Measurements from ENCODE around the gene GRM1.

The GRM1 gene

GRCh38 chr6:146305092-146305491 lies 276.2 kb downstream of the GRM1 start:
- no peak overlapping the region for H3K4me3 ChIP-seq (ENCODE audit: severe bottlenecking)

GRCh38 chr6:146305951-146306350 lies 277.1 kb downstream of the GRM1 start:
- Histone ChIP-seq H3K36me3 (ENCODE audit: low read depth) (no peaks in the 10 kb centered on the region), H3K9me3 (ENCODE audit: severe bottlenecking) (no peaks in the 10 kb centered on the region), H3K4me3 (ENCODE audit: severe bottlenecking) (no peak overlapping the region), H3K4me1 (ENCODE audit: insufficient read depth, poor library complexity, severe bottlenecking) (no peaks in the 10 kb centered on the region), H3K27me3 (ENCODE audit: insufficient read depth, poor library complexity, severe bottlenecking) (no peaks in the 10 kb centered on the region), H3K27ac (ENCODE audit: poor library complexity, severe bottlenecking) (no peak overlapping the region)
- ATAC-seq (ENCODE audit: low read depth) (no peak), DNase-seq (ENCODE audit: low spot score) (no peak)
- TF ChIP-seq CTCF (IDR thresholded peaks at IDR 0.05; ENCODE audit: poor library complexity, severe bottlenecking), result no peak

More at GRCh38 chr6:146305092-146305491, 276.2 kb downstream of the GRM1 start:
- no peak for TF ChIP-seq CTCF (IDR thresholded peaks at IDR 0.05; ENCODE audit: poor library complexity, severe bottlenecking)
- Histone ChIP-seq H3K9me3 (ENCODE audit: severe bottlenecking) (no peaks in the 10 kb centered on the region), H3K27ac (ENCODE audit: poor library complexity, severe bottlenecking) (no peak overlapping the region), H3K27me3 (ENCODE audit: insufficient read depth, poor library complexity, severe bottlenecking) (no peaks in the 10 kb centered on the region), H3K4me1 (ENCODE audit: insufficient read depth, poor library complexity, severe bottlenecking) (no peaks in the 10 kb centered on the region), H3K36me3 (ENCODE audit: low read depth) (no peaks in the 10 kb centered on the region)
- DNase-seq (ENCODE audit: low spot score) (no peak), ATAC-seq (ENCODE audit: low read depth) (no peak)

- TF ChIP-seq CTCF (IDR thresholded peaks at IDR 0.05; ENCODE audit: poor library complexity, severe bottlenecking), result no peak
- Histone ChIP-seq H3K4me3 (ENCODE audit: severe bottlenecking) (no peak overlapping the region), H3K27ac (ENCODE audit: poor library complexity, severe bottlenecking) (no peak overlapping the region), H3K27me3 (ENCODE audit: insufficient read depth, poor library complexity, severe bottlenecking) (no peaks in the 10 kb centered on the region), H3K9me3 (ENCODE audit: severe bottlenecking) (peaks cover 2% of the 10 kb centered on the region), H3K36me3 (ENCODE audit: low read depth) (no peaks in the 10 kb centered on the region), H3K4me1 (ENCODE audit: insufficient read depth, poor library complexity, severe bottlenecking) (no peaks in the 10 kb centered on the region)
- no peak for ATAC-seq (ENCODE audit: low read depth)
- no peak for DNase-seq (ENCODE audit: low spot score)
Observed at GRCh38 chr6:146310628-146311027, 281.8 kb downstream of the GRM1 start.

GRCh38 chr6:146311079-146311478 lies 282.2 kb downstream of the GRM1 start:
- Histone ChIP-seq H3K27me3 (ENCODE audit: insufficient read depth, poor library complexity, severe bottlenecking) (no peaks in the 10 kb centered on the region), H3K9me3 (ENCODE audit: severe bottlenecking) (peaks cover 2% of the 10 kb centered on the region), H3K4me1 (ENCODE audit: insufficient read depth, poor library complexity, severe bottlenecking) (no peaks in the 10 kb centered on the region), H3K36me3 (ENCODE audit: low read depth) (no peaks in the 10 kb centered on the region), H3K4me3 (ENCODE audit: severe bottlenecking) (no peak overlapping the region), H3K27ac (ENCODE audit: poor library complexity, severe bottlenecking) (no peak overlapping the region)
- DNase-seq (ENCODE audit: low spot score), result no peak
- no peak for TF ChIP-seq CTCF (IDR thresholded peaks at IDR 0.05; ENCODE audit: poor library complexity, severe bottlenecking)
- ATAC-seq (ENCODE audit: low read depth), result no peak

GRCh38 chr6:146312608-146313007 lies 283.7 kb downstream of the GRM1 start:
- no peak overlapping the region for H3K27ac ChIP-seq (ENCODE audit: poor library complexity, severe bottlenecking)
- H3K4me3 ChIP-seq (ENCODE audit: severe bottlenecking), result no peak overlapping the region
- no peak for DNase-seq (ENCODE audit: low spot score)
- H3K4me1 ChIP-seq (ENCODE audit: insufficient read depth, poor library complexity, severe bottlenecking), result no peaks in the 10 kb centered on the region
- peak; percentile 62; the same call in 2 of the 3 replicates for ATAC-seq (ENCODE audit: low read depth)
- TF ChIP-seq CTCF (IDR thresholded peaks at IDR 0.05; ENCODE audit: poor library complexity, severe bottlenecking), result no peak
- H3K27me3 ChIP-seq (ENCODE audit: insufficient read depth, poor library complexity, severe bottlenecking), result no peaks in the 10 kb centered on the region
- H3K9me3 ChIP-seq (ENCODE audit: severe bottlenecking), result peaks cover 2% of the 10 kb centered on the region
- no peaks in the 10 kb centered on the region for H3K36me3 ChIP-seq (ENCODE audit: low read depth)

Data from RWPE2 (cell line).